IPS-20b (cell line): Measurements from ENCODE around the gene SSBP4.

Experiments
- H3K27ac ChIP-seq: one replicate; pipeline ENCODE4 v1.5.1; 2013; ENCODE audit warnings: low read length
- H3K27me3 ChIP-seq: 2 replicates; pipeline ENCODE4 v1.6.1; 2013; ENCODE audit warnings: mild to moderate bottlenecking, low read length, inconsistent platforms; ENCODE audit not compliant: insufficient read depth
- H3K36me3 ChIP-seq: 2 replicates; pipeline ENCODE4 v1.6.1; 2013; ENCODE audit warnings: low read depth, mild to moderate bottlenecking, inconsistent platforms, low read length, moderate library complexity; ENCODE audit not compliant: insufficient read depth
- H3K4me1 ChIP-seq: 2 replicates; pipeline ENCODE4 v1.6.1; 2013; ENCODE audit warnings: mild to moderate bottlenecking, control low read depth, inconsistent platforms, low read length, moderate library complexity; ENCODE audit not compliant: insufficient read depth
- H3K4me3 ChIP-seq: 2 replicates; pipeline ENCODE4 v1.5.1; 2013; ENCODE audit warnings: mild to moderate bottlenecking, low read length, inconsistent platforms
- H3K9ac ChIP-seq: 2 replicates; pipeline ENCODE4 v1.6.1; 2013; ENCODE audit warnings: low read depth, mild to moderate bottlenecking, inconsistent platforms, low read length, moderate library complexity
- H3K9me3 ChIP-seq: 2 replicates; pipeline ENCODE4 v1.6.1; 2013; ENCODE audit warnings: mild to moderate bottlenecking, low read depth, low read length, inconsistent platforms; ENCODE audit not compliant: insufficient read depth

SSBP4 gene

GRCh38 chr19:18424890-18425514 is 5.8 kb downstream of the SSBP4 start:
- Histone ChIP-seq H3K9ac (no peak overlapping the region), H3K4me1 (peaks cover 7% of the 10 kb centered on the region; the same call in 1 of the 2 replicates), H3K27ac (no peak overlapping the region)

GRCh38 chr19:18425515-18426415 is 6.6 kb downstream of the SSBP4 start:
- Histone ChIP-seq H3K27me3 (peaks cover 9% of the 10 kb centered on the region), H3K4me3 (no peak overlapping the region), H3K9me3 (no peaks in the 10 kb centered on the region), H3K27ac (no peak overlapping the region), H3K4me1 (peaks cover 7% of the 10 kb centered on the region; the same call in 1 of the 2 replicates), H3K36me3 (no peaks in the 10 kb centered on the region), H3K9ac (no peak overlapping the region)

More at GRCh38 chr19:18424890-18425514, 5.8 kb downstream of the SSBP4 start:
- Histone ChIP-seq H3K36me3 (no peaks in the 10 kb centered on the region), H3K4me3 (no peak overlapping the region), H3K27me3 (peaks cover 16% of the 10 kb centered on the region), H3K9me3 (no peaks in the 10 kb centered on the region)

- Histone ChIP-seq H3K9me3 (no peaks in the 10 kb centered on the region), H3K27me3 (peaks cover 2% of the 10 kb centered on the region; the same call in 1 of the 2 replicates), H3K4me3 (no peak overlapping the region), H3K27ac (no peak overlapping the region), H3K4me1 (peaks cover 7% of the 10 kb centered on the region; the same call in 1 of the 2 replicates), H3K36me3 (no peaks in the 10 kb centered on the region), H3K9ac (no peak overlapping the region)
Observed at GRCh38 chr19:18426416-18426767, 7.2 kb downstream of the SSBP4 start.

GRCh38 chr19:18427080-18427742 is 8.0 kb downstream of the SSBP4 start:
- no peaks in the 10 kb centered on the region for H3K36me3 ChIP-seq

GRCh38 chr19:18427743-18428113 is 8.5 kb downstream of the SSBP4 start:
- H3K27me3 ChIP-seq: no peaks in the 10 kb centered on the region; the same call in 1 of the 2 replicates
- H3K9ac ChIP-seq: no peak overlapping the region
- H3K36me3 ChIP-seq: no peaks in the 10 kb centered on the region
- H3K27ac ChIP-seq: no peak overlapping the region
- H3K4me1 ChIP-seq: peaks cover 8% of the 10 kb centered on the region; the same call in 1 of the 2 replicates
- no peak overlapping the region for H3K4me3 ChIP-seq
- no peaks in the 10 kb centered on the region for H3K9me3 ChIP-seq

More at GRCh38 chr19:18427080-18427742, 8.0 kb downstream of the SSBP4 start:
- H3K9ac ChIP-seq: no peak overlapping the region
- no peak overlapping the region for H3K4me3 ChIP-seq
- no peaks in the 10 kb centered on the region; the same call in 1 of the 2 replicates for H3K27me3 ChIP-seq
- H3K27ac ChIP-seq: no peak overlapping the region
- H3K9me3 ChIP-seq: no peaks in the 10 kb centered on the region
- peaks cover 7% of the 10 kb centered on the region; the same call in 1 of the 2 replicates for H3K4me1 ChIP-seq

- Histone ChIP-seq H3K9me3 (no peaks in the 10 kb centered on the region), H3K36me3 (no peaks in the 10 kb centered on the region), H3K9ac (no peak overlapping the region), H3K27ac (no peak overlapping the region), H3K4me3 (peak overlapping the region; percentile 61; the same call in 1 of the 2 replicates), H3K27me3 (no peaks in the 10 kb centered on the region; the same call in 1 of the 2 replicates), H3K4me1 (peaks cover 10% of the 10 kb centered on the region; the same call in 1 of the 2 replicates)
Observed at GRCh38 chr19:18428173-18428786, 9.1 kb downstream of the SSBP4 start.

GRCh38 chr19:18428787-18429674 is 9.8 kb downstream of the SSBP4 start:
- Histone ChIP-seq H3K9ac (peak overlapping the region; percentile 37; the same call in 1 of the 2 replicates), H3K4me1 (peaks cover 5% of the 10 kb centered on the region; the same call in 1 of the 2 replicates), H3K36me3 (no peaks in the 10 kb centered on the region), H3K27me3 (no peaks in the 10 kb centered on the region; the same call in 1 of the 2 replicates), H3K9me3 (no peaks in the 10 kb centered on the region), H3K27ac (no peak overlapping the region), H3K4me3 (peak overlapping the region; percentile 61; the same call in 1 of the 2 replicates)

- peak overlapping the region; percentile 61; the same call in 1 of the 2 replicates for H3K4me3 ChIP-seq
- H3K4me1 ChIP-seq: peaks cover 4% of the 10 kb centered on the region; the same call in 1 of the 2 replicates
- H3K27ac ChIP-seq: no peak overlapping the region
- H3K27me3 ChIP-seq: no peaks in the 10 kb centered on the region; the same call in 1 of the 2 replicates
- peaks cover 5% of the 10 kb centered on the region; the same call in 1 of the 2 replicates for H3K36me3 ChIP-seq
- H3K9ac ChIP-seq: peak overlapping the region; percentile 37; the same call in 1 of the 2 replicates
- H3K9me3 ChIP-seq: no peaks in the 10 kb centered on the region
Observed at GRCh38 chr19:18429717-18430416, 10.7 kb downstream of the SSBP4 start.

- peaks cover 10% of the 10 kb centered on the region for H3K36me3 ChIP-seq
- H3K4me3 ChIP-seq: no peak overlapping the region
- peaks cover 4% of the 10 kb centered on the region; the same call in 1 of the 2 replicates for H3K4me1 ChIP-seq
- H3K27me3 ChIP-seq: no peaks in the 10 kb centered on the region; the same call in 1 of the 2 replicates
- no peaks in the 10 kb centered on the region for H3K9me3 ChIP-seq
- no peak overlapping the region for H3K9ac ChIP-seq
- no peak overlapping the region for H3K27ac ChIP-seq
Observed at GRCh38 chr19:18430417-18431144, 11.4 kb downstream of the SSBP4 start.
